Urinary bladder (tissue), 4 donors: ENCODE measurements around the gene NDUFV2. TPM values are rescaled to one million over a fixed set of nuclear protein-coding genes. Genes with fewer than 3 reads are reported as not detected.

Experiments used
- DNase-seq: peaks from one replicate; pipeline ENCODE4 v3.0.0-alpha.2; 2015; ENCODE audit errors: extremely low spot score
- H3K27ac ChIP-seq: one replicate; pipeline ENCODE4 v1.5.1; 2013; ENCODE audit warnings: low read depth, mild to moderate bottlenecking, moderate library complexity
- H3K36me3 ChIP-seq: one replicate; pipeline ENCODE4 v1.6.1; 2013; ENCODE audit warnings: mild to moderate bottlenecking, moderate library complexity; ENCODE audit not compliant: insufficient read depth
- H3K4me1 ChIP-seq: one replicate; pipeline ENCODE4 v1.6.1; 2013; ENCODE audit warnings: mild to moderate bottlenecking, moderate library complexity; ENCODE audit not compliant: insufficient read depth
- H3K4me3 ChIP-seq: one replicate; pipeline ENCODE4 v1.5.1; 2013; ENCODE audit warnings: low read depth, low read length
- WGBS: extraction: QIAGEN DNeasy Blood & Tissue Kit; methylation state at CpG from one replicate; pipeline ENCODE4 v1.1.7; 2013; 5-methylcytosine and 5-hydroxymethylcytosine counted together
- polyA plus RNA-seq: library from polyadenylated mRNA; stranded (reverse); fragments of 200-250 nt; gene quantifications from one replicate; pipeline ENCODE4 v1.2.3, GENCODE V29; 2013
- total RNA-seq: library from RNA; depleted of rRNA; stranded (reverse); fragments of >200 nt; gene quantifications from one replicate; pipeline ENCODE4 v1.2.3, GENCODE V29; 2014
- donor health status: healthy with polysubstance abuse.
- donor health status: healthy.

NDUFV2 gene
- total RNA-seq: 116 TPM
- polyA plus RNA-seq: 143 TPM

GRCh38 chr18:9102508-9103375 lies at the start of gene NDUFV2:
NDUFV2 (plus strand) TSS chr18:9102699; CDS start chr18:9102744, 45 bp downstream.
- peak within 1 kb of the TSS; percentile 68 for H3K4me3 ChIP-seq
- peak within 1 kb of the TSS; percentile 90 for H3K27ac ChIP-seq
- WGBS: 8% methylated on average over 64 of the region's 64 CpGs
- peaks cover 3% of the 10 kb centered on the region for H3K4me1 ChIP-seq
- no peaks in the 10 kb centered on the region for H3K36me3 ChIP-seq
- DNase-seq: peak; percentile 88

GRCh38 chr18:9053814-9054213 lies 48.7 kb upstream of the NDUFV2 start:
- no peak overlapping the region for H3K27ac ChIP-seq
- H3K4me3 ChIP-seq: no peak overlapping the region
- no peak for DNase-seq
- H3K36me3 ChIP-seq: no peaks in the 10 kb centered on the region
- WGBS: 93% methylated on average over 1 of the region's 1 CpG
- H3K4me1 ChIP-seq: no peaks in the 10 kb centered on the region

DNA sequence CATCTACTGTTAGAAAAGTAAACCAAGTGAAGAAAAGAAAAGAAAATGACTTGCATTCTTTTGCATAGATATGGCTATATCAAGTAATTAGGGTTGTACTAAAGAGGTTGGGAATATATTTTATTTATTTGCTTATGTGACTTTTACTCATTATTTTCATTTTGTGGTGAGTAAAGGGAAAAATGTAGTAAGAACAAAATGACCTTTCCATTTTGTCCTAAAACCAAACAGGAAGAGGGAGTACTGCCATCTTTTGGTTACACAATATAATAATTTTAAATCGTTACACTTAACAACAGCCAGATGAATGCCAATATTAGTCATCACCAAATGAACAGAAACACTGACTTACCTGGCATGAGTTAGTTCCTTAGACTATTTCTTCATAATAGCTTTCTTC lies 47.3 kb upstream of the NDUFV2 start:
- Histone ChIP-seq H3K27ac (no peak overlapping the region), H3K36me3 (no peaks in the 10 kb centered on the region), H3K4me1 (no peaks in the 10 kb centered on the region), H3K4me3 (no peak overlapping the region)
- DNase-seq: no peak
- 1% methylated on average over 1 of the region's 1 CpG for WGBS

GRCh38 chr18:9055626-9056025 lies 46.9 kb upstream of the NDUFV2 start:
- Histone ChIP-seq H3K4me1 (no peaks in the 10 kb centered on the region), H3K36me3 (no peaks in the 10 kb centered on the region), H3K4me3 (no peak overlapping the region), H3K27ac (no peak overlapping the region)
- 94% methylated on average over 1 of the region's 1 CpG for WGBS
- DNase-seq: no peak

GRCh38 chr18:9057646-9058045 lies 44.9 kb upstream of the NDUFV2 start:
- Histone ChIP-seq H3K4me3 (no peak overlapping the region), H3K27ac (no peak overlapping the region), H3K4me1 (no peaks in the 10 kb centered on the region), H3K36me3 (no peaks in the 10 kb centered on the region)
- WGBS: 95% methylated on average over 3 of the region's 3 CpGs
- DNase-seq: no peak

- 35% methylated on average over 4 of the region's 4 CpGs for WGBS
- no peak overlapping the region for H3K27ac ChIP-seq
- no peaks in the 10 kb centered on the region for H3K36me3 ChIP-seq
- H3K4me3 ChIP-seq: no peak overlapping the region
- no peak for DNase-seq
- H3K4me1 ChIP-seq: no peaks in the 10 kb centered on the region
Observed at GRCh38 chr18:9058406-9058805, 44.1 kb upstream of the NDUFV2 start.

- 88% methylated on average over 2 of the region's 2 CpGs for WGBS
- Histone ChIP-seq H3K4me1 (no peaks in the 10 kb centered on the region), H3K36me3 (no peaks in the 10 kb centered on the region), H3K27ac (no peak overlapping the region), H3K4me3 (no peak overlapping the region)
- no peak for DNase-seq
Observed at GRCh38 chr18:9062418-9062751, 40.1 kb upstream of the NDUFV2 start.

DNA sequence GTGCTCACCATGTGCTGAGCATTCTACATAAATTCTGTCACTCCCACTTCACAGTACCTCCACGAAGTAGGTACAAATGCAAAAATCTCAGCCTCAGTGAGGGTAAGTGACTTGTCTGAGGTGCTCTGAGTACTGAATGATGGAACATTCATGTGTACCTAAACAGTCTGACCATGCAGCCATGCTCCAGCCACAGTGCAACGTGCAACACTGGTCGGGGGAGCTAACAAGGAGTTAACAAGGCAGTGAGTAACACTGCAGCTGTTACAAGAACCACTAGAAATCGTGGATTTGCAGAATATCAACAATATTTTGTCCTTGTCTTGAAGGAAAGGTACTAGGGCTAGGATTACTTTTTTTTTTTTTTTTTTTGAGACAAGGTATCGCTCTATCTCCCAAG lies 36.6 kb upstream of the NDUFV2 start:
- no peak for DNase-seq
- 68% methylated on average over 5 of the region's 5 CpGs for WGBS
- H3K27ac ChIP-seq: no peak overlapping the region
- no peaks in the 10 kb centered on the region for H3K36me3 ChIP-seq
- no peaks in the 10 kb centered on the region for H3K4me1 ChIP-seq
- H3K4me3 ChIP-seq: no peak overlapping the region

DNA sequence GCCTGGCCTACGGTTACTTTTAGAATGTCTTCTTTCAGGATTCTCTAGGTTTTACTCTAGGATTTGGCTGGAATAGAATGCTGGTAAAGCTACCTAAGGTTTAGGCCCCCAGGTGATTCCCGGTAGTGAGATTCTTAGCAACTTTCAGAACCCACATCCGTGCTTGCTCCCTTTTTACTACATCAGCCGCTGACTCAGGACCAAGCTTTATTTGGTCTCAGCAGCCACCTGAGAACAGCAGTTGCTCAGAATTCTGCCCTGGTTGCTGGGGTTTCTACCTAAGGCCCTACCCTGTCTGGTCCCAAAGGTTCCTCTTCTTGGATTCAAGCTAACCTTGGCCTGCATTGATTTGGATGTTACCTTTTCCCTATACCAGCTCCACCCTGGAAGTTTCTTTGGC lies 36.1 kb upstream of the NDUFV2 start:
- H3K27ac ChIP-seq: no peak overlapping the region
- DNase-seq: no peak
- 90% methylated on average over 4 of the region's 4 CpGs for WGBS
- no peaks in the 10 kb centered on the region for H3K36me3 ChIP-seq
- no peak overlapping the region for H3K4me3 ChIP-seq
- H3K4me1 ChIP-seq: no peaks in the 10 kb centered on the region

- Histone ChIP-seq H3K27ac (no peak overlapping the region), H3K4me3 (no peak overlapping the region), H3K4me1 (no peaks in the 10 kb centered on the region), H3K36me3 (no peaks in the 10 kb centered on the region)
- no peak for DNase-seq
- WGBS: 95% methylated on average over 5 of the region's 5 CpGs
Observed at GRCh38 chr18:9066817-9067306, 35.6 kb upstream of the NDUFV2 start.

GRCh38 chr18:9067823-9068222 lies 34.7 kb upstream of the NDUFV2 start:
- Histone ChIP-seq H3K4me1 (no peaks in the 10 kb centered on the region), H3K4me3 (no peak overlapping the region), H3K27ac (no peak overlapping the region), H3K36me3 (no peaks in the 10 kb centered on the region)
- 89% methylated on average over 6 of the region's 6 CpGs for WGBS
- DNase-seq: no peak

- H3K4me3 ChIP-seq: no peak overlapping the region
- no peaks in the 10 kb centered on the region for H3K36me3 ChIP-seq
- no peak overlapping the region for H3K27ac ChIP-seq
- DNase-seq: no peak
- H3K4me1 ChIP-seq: no peaks in the 10 kb centered on the region
- 94% methylated on average over 2 of the region's 2 CpGs for WGBS
Observed at GRCh38 chr18:9068346-9068745, 34.2 kb upstream of the NDUFV2 start.

DNA sequence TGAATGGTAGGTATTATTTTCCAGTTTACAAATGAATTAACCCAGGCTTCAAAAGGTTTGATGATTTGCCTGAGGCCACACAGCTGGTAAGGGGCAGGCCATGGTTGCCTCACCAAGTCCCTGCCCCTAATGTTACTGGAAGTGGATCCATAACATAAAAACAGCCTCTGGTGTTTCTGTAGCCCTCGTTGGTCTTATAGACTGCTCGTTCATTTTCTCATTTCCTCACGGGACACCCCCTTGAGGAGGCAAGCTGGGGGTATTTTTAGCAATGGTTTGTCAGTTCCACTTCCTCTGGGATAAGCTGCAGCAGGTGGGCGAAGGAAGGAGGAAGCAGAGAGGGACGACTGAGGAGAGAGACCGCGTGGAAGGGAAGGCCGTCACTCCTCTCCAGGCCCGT lies 32.9 kb upstream of the NDUFV2 start:
- H3K4me1 ChIP-seq: no peaks in the 10 kb centered on the region
- WGBS: 47% methylated on average over 9 of the region's 9 CpGs
- no peaks in the 10 kb centered on the region for H3K36me3 ChIP-seq
- H3K27ac ChIP-seq: no peak overlapping the region
- DNase-seq: no peak
- H3K4me3 ChIP-seq: no peak overlapping the region

DNA sequence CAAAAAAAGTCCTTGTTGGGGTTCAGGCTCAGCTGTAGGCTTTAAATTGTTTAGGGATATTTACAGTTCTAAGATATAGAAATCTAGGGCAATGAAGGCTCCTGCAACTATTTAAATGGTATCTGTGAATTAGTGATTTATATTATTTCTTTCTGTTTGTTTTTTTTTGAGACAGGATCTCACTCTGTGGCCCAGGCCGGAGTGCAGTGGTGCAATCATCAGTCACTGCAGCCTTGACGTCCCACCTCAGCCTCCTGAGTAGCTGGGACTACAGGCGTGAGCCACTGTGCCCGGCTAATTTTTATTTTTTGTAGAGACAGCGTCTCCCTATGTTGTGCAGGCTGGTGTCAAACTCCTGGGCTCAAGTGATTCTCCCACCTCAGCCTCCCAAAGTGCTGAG lies 32.3 kb upstream of the NDUFV2 start:
- DNase-seq: no peak
- WGBS: 92% methylated on average over 5 of the region's 5 CpGs
- Histone ChIP-seq H3K36me3 (no peaks in the 10 kb centered on the region), H3K4me1 (no peaks in the 10 kb centered on the region), H3K4me3 (no peak overlapping the region), H3K27ac (no peak overlapping the region)
